T-helper 17 cell (primary cell): ENCODE results near the gene BEGAIN. TPM values are rescaled to one million over a fixed set of nuclear protein-coding genes. Genes with fewer than 3 reads are reported as not detected.

ENCODE experiments used
- ATAC-seq: fragments of 150-1000 bp; cut with Tn5 transposase; 2 replicates; pipeline ENCODE4 v1.10.0; 2021; ENCODE audit warnings: mild to moderate bottlenecking, moderate library complexity
- DNase-seq, 3 donors: peaks; one replicate each; pipeline versions ENCODE4 v3.0.0 to v3.0.0-alpha.2; 2020 to 2021
- H3K9me3 ChIP-seq: one replicate; pipeline ENCODE4 v1.7.0; 2013; ENCODE audit warnings: low read length, mild to moderate bottlenecking; ENCODE audit not compliant: control insufficient read depth, poor library complexity, severe bottlenecking
- H3K27ac Mint-ChIP-seq: one replicate; pipeline ENCODE4 v1.8.0; 2022; ENCODE audit warnings: mild to moderate bottlenecking, moderate library complexity, mixed read lengths
- H3K27me3 Mint-ChIP-seq: one replicate; pipeline ENCODE4 v1.8.0; 2022; ENCODE audit warnings: mixed read lengths
- H3K36me3 Mint-ChIP-seq: one replicate; pipeline ENCODE4 v1.8.0; 2022; ENCODE audit warnings: low read depth, mixed read lengths
- H3K4me1 Mint-ChIP-seq: one replicate; pipeline ENCODE4 v1.8.0; 2022; ENCODE audit warnings: mild to moderate bottlenecking, mixed read lengths
- H3K4me3 Mint-ChIP-seq: one replicate; pipeline ENCODE4 v1.8.0; 2022; ENCODE audit warnings: mild to moderate bottlenecking, moderate library complexity, mixed read lengths
- total RNA-seq, 4 donors: library from RNA in 2 of 4; stranded (reverse) in 2 of 4; gene quantifications; one replicate each; pipeline ENCODE4 v1.2.3 and lab custom pipeline; 2022 to 2026

BEGAIN gene
- total RNA-seq, 2 donors from 2014 or later = 0.50 to 4.5 TPM

DNA sequence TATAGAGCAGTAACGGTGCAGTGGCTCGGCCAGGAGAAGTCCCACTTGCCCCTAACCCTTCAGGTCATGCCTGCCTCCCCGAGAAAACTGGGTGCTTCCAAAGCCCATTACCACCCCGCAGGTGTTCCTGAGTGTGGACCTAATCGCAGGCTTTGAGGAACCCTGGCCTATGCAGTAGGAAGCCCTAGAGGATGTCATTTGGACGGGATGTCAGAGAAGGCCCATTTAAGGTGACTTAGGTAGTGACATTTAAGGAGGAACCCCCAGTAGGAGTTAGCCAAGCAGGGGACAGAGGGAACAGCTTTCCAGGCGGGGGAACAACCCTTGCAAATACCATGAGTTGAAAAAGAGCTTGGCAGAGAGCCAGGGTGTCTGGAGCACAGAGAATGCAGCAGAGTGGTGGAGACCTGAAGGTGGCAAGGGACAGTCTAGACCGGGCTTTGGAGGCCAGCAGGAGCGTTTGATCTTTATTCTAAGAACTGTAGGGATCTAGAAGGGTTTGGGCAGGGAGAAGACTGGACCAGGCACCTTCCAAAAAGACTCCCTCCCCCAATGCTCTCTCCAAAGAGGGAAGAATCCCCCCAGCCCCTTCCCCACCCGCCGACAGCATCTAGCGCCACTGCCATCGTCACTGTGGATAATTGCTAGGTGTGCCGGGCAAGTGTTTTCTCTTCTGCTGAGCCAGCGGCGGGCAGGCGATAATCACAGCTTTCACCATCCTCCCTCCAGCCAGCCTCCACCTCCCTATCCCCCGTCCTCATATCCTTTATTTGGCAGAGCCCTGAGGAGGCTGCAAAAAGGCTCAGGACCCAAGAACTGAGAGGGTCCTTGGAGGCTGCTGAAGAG, 33.3 kb upstream of the BEGAIN start:
- DNase-seq (peak in 1 of 3 donors; percentile 3), ATAC-seq (no peak)
- Mint-ChIP-seq H3K27ac (no peak overlapping the region), H3K4me1 (peaks cover 9% of the 10 kb centered on the region), H3K4me3 (no peak overlapping the region), H3K36me3 (no peaks in the 10 kb centered on the region), H3K27me3 (peaks cover 7% of the 10 kb centered on the region)
- no peaks in the 10 kb centered on the region for H3K9me3 ChIP-seq

DNA sequence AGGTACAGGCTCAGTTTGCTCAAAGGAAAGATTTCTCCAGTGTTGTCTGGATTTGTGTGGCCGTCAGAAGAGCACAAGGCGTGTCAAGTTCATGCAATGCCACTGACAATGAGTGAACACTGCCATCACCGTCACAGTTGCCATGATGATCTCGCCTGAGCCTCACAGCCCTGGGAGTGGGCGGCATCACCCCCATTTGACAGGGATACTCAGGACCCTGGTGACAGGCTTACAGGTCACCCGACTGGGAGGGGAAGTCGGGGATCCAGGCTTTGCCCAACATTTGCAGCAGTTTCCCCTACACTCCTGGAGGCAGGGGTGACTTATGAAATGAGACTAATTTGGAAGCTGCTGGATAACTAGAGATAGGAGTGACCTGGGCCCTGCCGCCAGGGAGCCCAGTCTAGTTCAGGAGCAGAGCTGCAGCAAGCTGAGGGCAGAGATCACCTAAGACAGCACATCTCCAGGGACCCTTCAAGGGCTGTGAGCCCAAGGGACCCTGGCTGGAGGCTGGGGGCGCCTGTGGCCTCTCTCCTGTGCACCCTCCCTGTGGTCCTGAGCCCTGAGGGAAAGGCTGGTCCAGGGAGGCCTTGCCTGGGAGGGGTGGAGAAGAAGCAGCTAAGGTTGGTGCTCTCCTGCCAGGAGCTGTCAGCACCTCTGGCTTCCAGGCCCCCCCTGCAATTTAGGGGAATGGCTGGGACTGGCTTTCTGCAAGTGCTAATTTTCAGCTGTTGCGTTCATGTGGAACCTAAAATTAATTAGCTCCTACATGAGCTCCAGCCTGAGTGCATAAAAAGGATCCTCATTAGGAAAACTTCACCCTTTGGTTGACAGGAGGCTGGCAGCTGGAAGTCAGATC, 32.4 kb upstream of the BEGAIN start:
- Mint-ChIP-seq H3K4me3 (no peak overlapping the region), H3K36me3 (no peaks in the 10 kb centered on the region), H3K4me1 (peaks cover 9% of the 10 kb centered on the region), H3K27ac (peak overlapping the region; percentile 82), H3K27me3 (peaks cover 7% of the 10 kb centered on the region)
- DNase-seq (no peak), ATAC-seq (no peak)
- no peaks in the 10 kb centered on the region for H3K9me3 ChIP-seq

DNA sequence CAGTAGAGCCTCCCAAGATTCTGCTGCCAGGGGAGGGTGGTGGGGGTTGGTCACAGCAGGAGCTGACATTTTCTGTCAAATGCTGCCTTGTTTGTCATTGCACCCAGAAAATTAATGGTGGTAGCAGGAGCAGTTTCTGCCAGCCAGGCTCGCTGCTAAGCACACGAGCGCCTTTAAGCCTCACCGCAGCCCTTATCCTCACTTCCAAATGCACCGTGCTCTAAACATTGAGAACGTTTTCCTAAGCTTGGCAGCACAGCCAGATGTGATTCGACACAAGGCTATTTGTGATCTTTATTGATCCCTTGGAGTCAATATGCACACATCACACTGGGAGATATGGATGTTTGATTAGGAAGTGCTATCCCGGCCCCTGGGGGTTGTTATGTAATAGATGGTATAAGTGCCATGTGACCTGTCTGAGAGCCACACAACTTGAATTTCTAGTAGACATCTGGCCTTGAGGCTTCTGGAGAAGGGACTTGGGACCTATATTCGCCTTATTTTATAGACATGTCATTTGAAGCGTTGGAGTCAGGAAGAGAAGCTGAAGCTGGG, 31.6 kb upstream of the BEGAIN start:
- no peaks in the 10 kb centered on the region for H3K36me3 Mint-ChIP-seq
- H3K4me1 Mint-ChIP-seq = peaks cover 9% of the 10 kb centered on the region
- no peaks in the 10 kb centered on the region for H3K9me3 ChIP-seq
- H3K27ac Mint-ChIP-seq = peak overlapping the region; percentile 82
- no peak for DNase-seq
- ATAC-seq = no peak
- H3K4me3 Mint-ChIP-seq = no peak overlapping the region
- H3K27me3 Mint-ChIP-seq = peaks cover 1% of the 10 kb centered on the region

DNA sequence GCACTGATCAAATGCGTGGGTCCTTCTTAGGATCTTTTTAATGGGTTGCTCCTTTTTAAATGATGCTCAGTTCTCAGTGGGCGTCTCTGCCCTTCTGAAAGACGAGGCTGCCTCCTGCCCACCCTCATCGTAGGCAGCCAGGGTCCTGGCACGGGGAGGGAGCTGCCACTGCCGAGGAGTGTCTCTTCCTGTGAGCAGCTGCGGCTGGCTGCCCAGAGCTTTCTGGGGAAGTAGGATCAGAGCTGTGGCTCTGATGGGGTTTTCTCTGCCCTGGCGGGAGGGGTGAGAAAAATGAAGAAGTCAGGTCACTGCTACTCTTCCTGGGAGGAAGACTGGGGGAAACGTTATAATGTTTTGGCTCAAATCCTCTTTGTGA, 31.1 kb upstream of the BEGAIN start:
- DNase-seq = peak in 1 of 3 donors; percentile 5
- ATAC-seq = no peak
- no peaks in the 10 kb centered on the region for H3K27me3 Mint-ChIP-seq

DNA sequence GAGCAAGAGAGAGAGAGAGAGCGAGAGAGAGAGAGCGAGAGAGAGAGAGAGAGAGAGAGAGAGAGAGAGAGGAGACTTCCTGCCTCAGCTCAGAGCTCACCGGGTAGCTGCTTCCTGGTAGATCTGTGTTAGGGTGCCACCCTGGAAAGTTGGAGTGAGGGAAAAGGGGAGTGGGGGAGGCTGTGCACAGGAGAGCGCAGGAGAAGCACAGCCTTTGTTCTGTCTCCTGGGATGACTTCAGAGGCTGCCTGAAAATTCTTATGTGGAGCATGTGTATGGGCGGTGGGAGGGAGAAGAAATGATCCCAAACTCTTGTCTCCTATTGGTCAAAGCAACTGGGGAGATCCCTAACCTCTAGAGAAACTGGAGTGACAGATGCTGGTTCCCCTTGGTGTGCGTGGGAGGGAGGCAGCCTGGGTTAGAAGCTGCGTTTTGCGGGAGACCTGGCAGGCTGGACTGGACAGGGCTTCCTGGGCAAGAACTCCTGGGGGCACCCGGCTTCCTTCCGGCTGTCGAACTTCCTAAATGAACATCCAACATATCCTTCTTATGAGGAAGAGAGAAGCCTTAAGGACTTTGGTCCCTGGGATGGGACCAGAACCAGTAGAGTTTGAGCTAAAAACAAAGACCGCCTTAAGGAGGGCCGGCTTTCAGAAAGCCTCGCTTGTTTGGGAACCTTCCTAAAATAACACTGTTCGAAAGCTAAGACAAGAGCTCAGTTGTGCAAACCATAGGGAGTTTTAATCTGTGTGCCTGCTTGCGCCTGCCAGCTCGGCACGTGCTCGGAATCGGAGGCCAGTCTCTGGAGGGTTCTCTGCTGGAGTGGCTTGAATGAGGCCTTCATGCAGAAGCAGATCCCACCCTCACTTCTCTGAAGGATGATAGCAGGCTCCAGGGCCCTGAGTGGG, 30.4 kb upstream of the BEGAIN start:
- peak overlapping the region; percentile 62 for H3K4me3 Mint-ChIP-seq
- H3K4me1 Mint-ChIP-seq = peaks cover 9% of the 10 kb centered on the region
- peak overlapping the region; percentile 82 for H3K27ac Mint-ChIP-seq
- H3K9me3 ChIP-seq = no peaks in the 10 kb centered on the region
- H3K27me3 Mint-ChIP-seq = no peaks in the 10 kb centered on the region
- DNase-seq (no peak), ATAC-seq (no peak)
- H3K36me3 Mint-ChIP-seq = no peaks in the 10 kb centered on the region

More for the DNA sequence above, 31.1 kb upstream of the BEGAIN start:
- H3K9me3 ChIP-seq = no peaks in the 10 kb centered on the region
- Mint-ChIP-seq H3K36me3 (no peaks in the 10 kb centered on the region), H3K4me3 (no peak overlapping the region), H3K27ac (peak overlapping the region; percentile 82), H3K4me1 (peaks cover 9% of the 10 kb centered on the region)

DNA sequence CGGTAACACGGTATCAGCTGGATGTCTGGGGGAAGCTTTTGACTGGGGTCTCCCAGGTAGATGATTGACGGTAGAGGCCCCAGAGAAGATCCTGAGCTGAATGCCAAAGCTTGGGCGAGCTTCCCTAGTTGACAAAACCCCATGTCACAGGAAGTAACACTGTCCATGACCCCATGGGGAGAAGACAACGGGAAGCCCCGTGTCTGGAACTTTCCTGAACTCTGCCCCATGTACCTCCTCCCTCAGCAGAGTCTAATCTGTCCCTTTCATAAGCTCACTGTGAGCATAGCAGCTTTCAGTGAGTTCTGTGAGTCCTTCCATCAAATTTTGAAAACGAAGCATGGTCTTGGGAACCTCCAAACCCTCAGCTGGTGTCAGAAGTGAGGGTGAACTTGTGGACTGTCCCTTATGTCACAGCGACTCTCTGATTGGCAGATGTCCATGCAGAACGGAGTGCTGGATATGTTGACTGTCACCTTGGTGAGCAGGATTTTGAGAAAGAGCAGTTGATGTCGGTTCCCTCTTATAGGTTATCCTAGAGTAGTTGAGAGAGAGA, 29.7 kb upstream of the BEGAIN start:
- DNase-seq (no peak), ATAC-seq (no peak)
- Mint-ChIP-seq H3K27me3 (no peaks in the 10 kb centered on the region), H3K27ac (peak overlapping the region; percentile 82), H3K4me1 (peaks cover 12% of the 10 kb centered on the region), H3K4me3 (peak overlapping the region; percentile 62), H3K36me3 (no peaks in the 10 kb centered on the region)
- H3K9me3 ChIP-seq = no peaks in the 10 kb centered on the region

DNA sequence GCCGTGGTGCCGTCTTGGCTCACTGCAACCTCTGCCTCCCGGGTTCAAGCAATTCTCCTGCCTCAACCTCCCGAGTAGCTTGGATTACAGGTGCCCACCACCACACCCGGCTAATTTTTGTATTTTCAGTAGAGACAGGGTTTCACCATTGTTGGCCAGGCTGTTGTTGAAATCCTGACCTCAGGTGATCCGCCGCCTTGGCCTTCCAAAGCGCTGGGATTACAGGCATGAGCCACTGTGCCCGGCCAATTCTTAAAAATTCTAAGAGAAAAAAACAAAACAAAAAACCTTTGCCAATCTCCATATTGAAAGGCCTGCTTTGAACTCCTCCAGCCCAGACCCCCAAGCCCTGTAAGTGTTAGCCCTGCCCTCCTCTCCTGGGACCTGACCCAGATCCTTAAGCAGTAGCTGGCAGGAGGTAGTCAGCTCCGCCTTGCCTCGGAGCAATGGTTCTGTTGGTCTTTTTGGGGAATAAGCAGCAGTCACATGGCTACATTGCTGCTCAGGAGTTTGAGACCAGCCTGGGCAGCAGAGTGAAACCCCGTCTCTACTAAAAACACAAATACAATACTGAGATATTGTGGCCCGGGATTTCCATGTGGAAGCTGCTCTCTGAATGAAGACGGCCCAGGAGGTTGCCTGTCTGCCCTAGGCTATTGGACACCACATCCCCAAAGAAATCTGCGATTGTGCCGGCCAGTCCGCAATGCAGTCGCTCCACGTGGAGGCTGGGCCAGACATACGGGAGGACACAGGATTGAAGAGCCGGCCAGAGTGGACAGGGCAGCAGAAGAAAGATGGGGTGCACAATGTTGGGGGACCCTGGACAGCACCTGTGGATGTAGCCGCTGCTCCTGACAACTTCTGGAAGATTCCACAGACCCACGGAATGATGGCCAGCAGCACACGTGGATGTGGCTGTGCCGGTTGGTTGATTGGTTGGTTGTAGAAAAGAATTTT, 28.8 kb upstream of the BEGAIN start:
- Mint-ChIP-seq H3K27ac (no peak overlapping the region), H3K4me1 (peaks cover 12% of the 10 kb centered on the region), H3K27me3 (no peaks in the 10 kb centered on the region), H3K4me3 (peak overlapping the region; percentile 62), H3K36me3 (no peaks in the 10 kb centered on the region)
- no peaks in the 10 kb centered on the region for H3K9me3 ChIP-seq
- ATAC-seq (no peak), DNase-seq (no peak)

DNA sequence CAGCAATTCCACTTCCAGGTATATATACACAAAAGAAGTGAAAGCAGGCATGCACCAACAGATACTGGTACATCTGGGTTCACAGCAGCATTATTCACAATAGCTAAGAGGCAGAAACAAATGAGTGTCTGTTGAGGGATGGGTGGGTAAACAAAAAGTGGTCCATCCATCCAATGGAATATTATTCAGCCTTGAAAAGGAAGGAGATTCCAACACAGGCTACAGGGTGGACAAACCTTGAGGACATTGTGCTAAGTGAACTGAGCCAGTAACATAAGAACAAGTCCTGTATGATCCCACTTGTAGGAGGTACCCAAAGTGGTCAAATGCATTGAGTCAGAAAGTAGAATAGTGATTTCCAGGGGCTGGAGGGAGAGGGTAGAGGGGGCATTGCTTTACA, 27.6 kb upstream of the BEGAIN start:
- DNase-seq = no peak
- H3K4me3 Mint-ChIP-seq = no peak overlapping the region

DNA sequence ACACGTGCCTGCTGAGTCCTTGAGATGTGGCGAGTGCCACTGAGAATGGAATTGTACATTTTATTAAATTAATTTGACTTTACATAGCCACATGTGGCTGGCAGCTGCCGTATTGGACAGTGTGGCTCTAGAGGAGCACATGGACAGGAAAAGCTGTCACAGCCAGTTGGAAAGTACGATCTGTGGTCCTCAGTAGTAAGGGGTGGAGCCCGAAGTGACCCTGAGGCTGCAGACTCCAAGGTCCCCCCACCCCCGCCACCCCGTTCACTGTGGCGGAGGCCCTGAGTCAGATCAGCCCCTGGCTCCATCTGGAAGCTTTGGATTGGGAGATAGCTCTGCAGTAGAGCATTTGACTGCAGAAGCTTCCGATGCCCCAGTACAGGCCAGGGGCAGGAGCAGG, 25.8 kb upstream of the BEGAIN start:
- no peaks in the 10 kb centered on the region for H3K36me3 Mint-ChIP-seq
- DNase-seq (peak in 1 of 3 donors; percentile 4), ATAC-seq (no peak)
- no peaks in the 10 kb centered on the region for H3K9me3 ChIP-seq
- H3K4me1 Mint-ChIP-seq = peaks cover 11% of the 10 kb centered on the region
- H3K4me3 Mint-ChIP-seq = no peak overlapping the region
- no peak overlapping the region for H3K27ac Mint-ChIP-seq
- no peaks in the 10 kb centered on the region for H3K27me3 Mint-ChIP-seq

More for the DNA sequence above, 27.6 kb upstream of the BEGAIN start:
- Mint-ChIP-seq H3K27ac (no peak overlapping the region), H3K27me3 (no peaks in the 10 kb centered on the region), H3K4me1 (peaks cover 12% of the 10 kb centered on the region), H3K36me3 (no peaks in the 10 kb centered on the region)
- no peaks in the 10 kb centered on the region for H3K9me3 ChIP-seq
- ATAC-seq = no peak

DNA sequence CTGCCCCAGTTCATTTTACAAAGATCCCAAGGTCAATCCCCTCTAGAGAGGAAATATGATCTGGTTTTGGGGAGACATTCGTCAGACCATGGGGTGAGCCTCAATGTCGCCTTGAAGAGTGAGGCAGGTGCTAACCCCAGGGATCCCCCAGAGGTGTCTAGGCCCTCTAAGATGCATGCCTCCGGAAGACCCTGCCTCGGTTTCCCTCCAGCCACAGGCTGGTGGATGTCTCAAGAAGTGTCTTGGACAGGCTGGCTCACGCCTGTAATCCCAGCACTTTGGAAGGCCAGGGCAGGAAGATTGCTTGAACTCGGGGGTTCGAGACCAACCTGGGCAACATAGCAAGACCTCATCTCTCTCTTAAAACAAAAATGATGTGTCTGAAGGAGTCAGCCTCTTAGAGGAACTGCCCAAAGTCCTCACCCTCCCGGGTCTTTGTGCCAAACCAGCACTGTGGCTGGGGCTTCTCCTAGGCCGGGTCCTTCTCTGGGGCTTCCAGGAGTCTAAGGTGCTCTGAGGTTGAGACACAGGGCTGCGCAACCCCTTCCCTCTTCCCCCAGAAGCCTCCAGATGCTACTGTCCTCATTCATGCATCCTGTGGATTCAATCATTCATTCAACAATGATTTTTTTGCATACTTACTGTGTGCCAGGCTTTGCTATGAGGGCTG, 24.7 kb upstream of the BEGAIN start:
- H3K27me3 Mint-ChIP-seq = peaks cover 3% of the 10 kb centered on the region

DNA sequence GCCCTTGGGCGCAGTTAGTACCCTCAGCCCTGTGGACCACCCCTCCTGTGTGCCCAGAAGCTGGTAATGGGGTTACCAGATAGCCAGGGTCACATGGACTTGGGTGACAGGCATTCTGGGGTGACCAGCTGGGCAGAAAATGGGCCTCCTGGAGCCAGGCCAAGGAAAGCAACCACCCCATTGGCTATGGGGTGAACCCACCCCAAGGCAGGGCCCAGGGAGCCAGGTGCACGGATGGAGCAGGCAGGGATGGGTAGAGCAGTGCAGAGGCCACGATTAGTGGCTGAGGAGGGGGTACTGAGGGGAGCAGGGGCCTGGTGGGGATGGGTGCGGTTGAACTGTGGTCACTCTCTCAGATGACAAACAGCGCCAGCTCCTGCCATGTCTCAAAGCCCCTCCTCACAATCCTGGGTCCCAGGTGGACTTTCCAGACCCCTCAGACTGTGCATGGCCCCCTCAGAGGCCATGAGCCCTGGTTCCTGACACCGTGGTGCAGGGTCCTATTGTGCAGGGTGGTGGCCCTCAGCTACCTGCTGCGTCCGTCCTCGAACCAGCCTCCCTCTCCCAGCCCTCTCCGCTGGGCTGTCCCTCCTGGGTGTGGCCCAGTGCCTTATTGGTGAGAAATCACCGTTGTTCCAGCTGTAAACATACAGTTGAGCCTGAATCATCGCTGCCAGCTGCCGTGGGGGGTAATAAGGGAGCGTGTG, 23.4 kb upstream of the BEGAIN start:
- Mint-ChIP-seq H3K27me3 (peaks cover 13% of the 10 kb centered on the region), H3K27ac (no peak overlapping the region), H3K4me3 (no peak overlapping the region), H3K4me1 (peaks cover 5% of the 10 kb centered on the region), H3K36me3 (no peaks in the 10 kb centered on the region)
- DNase-seq (peak in 1 of 3 donors; percentile 7), ATAC-seq (no peak)
- H3K9me3 ChIP-seq = no peaks in the 10 kb centered on the region

More for the DNA sequence above, 24.7 kb upstream of the BEGAIN start:
- H3K4me1 Mint-ChIP-seq = peaks cover 6% of the 10 kb centered on the region
- peak in 1 of 3 donors; percentile 3 for DNase-seq
- no peaks in the 10 kb centered on the region for H3K36me3 Mint-ChIP-seq
- no peaks in the 10 kb centered on the region for H3K9me3 ChIP-seq
- H3K27ac Mint-ChIP-seq = no peak overlapping the region
- H3K4me3 Mint-ChIP-seq = no peak overlapping the region
- no peak for ATAC-seq
